ENCODE measurements around the gene SYCP1. TPM values are rescaled to one million over a fixed set of nuclear protein-coding genes. Genes with fewer than 3 reads are reported as not detected.
"Not testable (repeated sequence)": the region's sequence is repeated elsewhere in the genome, so short reads cannot be mapped to it uniquely, and the experiment has no call there.

Gene SYCP1
- total RNA-seq, 1 donor from 2014 or later: not detected

GRCh38 chr1:114959423-114959822, 104.8 kb downstream of the SYCP1 start:
- DNase-seq: no peak

DNA sequence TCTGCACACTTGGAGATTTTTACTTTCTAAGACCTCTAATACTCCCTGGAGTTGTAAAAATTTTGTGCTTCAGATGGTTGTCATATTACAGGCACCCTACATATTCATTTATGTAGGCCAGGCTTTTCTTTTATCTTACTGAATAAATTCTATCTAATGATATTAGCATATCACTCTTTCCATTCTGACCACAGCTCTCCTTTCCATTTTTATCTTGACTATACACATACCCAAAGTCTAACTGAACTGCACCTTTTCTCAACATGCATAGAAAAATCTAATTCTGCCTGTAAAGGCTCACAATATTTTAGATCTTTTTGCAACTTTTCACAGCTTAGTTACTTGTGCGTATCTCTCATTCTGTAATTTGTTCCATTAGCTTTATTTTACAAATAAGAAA, 122.2 kb downstream of the SYCP1 start:
- DNase-seq: no peak

GRCh38 chr1:114979278-114979891, 124.7 kb downstream of the SYCP1 start:
- no peak for DNase-seq

DNA sequence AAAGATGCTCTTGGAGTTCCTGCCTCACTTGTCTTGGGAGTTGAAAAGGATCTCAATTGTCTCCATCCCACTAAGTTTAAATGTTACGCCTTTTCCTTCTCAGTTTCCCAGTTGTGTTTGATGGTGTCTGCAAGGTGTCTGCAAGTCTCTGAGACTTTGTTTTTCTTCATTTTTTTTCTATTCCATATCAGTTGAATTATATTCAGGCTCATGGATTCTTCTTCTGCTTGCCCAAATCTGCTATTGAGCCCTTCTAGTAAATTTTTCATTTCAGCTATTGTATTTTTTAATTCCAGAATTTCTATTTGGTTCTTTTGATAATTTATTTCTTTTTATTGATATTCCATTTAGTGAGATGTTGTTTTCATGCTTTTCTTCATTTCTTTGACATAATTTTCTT, 127.6 kb downstream of the SYCP1 start:
- no peak for DNase-seq

GRCh38 chr1:114986286-114986685, 131.6 kb downstream of the SYCP1 start:
- DNase-seq: no peak

DNA sequence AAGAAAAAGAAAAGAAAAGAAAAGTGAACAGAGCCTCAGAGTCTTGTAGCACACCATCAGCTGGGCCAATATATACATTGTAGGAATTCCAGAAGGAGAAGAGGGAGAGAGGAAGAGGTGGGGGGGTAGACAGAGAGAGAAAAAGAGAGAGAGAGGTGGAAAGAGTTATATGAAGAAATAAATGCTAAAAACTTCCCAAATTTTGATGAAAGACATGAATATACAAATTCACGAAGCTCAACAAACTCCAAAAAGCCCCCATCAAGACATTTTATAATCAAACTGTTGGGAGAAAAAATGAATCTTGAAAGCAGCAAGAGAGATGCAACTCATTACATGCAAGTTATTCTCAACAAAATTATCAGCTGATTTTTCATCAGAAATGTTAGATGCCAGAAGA, 133.4 kb downstream of the SYCP1 start:
- no peak for DNase-seq

- no peak for DNase-seq
Observed at GRCh38 chr1:114997510-114998289, 143.0 kb downstream of the SYCP1 start.

DNA sequence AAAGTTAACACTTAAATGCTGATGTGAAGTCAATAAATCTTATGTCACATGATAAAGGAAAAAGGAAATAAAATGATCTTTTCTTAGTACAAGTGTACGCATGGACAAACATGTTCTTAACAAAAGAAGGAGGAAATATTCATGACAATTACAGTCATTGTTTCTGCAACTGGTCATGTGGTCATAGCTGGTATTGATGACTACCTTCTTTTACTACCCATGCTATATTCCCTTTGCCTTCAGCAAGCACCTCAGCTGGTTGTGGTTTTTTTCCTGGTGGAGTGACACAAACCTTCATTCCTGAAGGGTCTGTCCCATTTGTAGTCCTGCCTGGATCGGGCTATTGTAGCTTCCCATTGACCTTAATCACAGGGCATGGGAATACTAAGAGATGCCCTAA, 151.5 kb downstream of the SYCP1 start:
- DNase-seq: no peak

DNA sequence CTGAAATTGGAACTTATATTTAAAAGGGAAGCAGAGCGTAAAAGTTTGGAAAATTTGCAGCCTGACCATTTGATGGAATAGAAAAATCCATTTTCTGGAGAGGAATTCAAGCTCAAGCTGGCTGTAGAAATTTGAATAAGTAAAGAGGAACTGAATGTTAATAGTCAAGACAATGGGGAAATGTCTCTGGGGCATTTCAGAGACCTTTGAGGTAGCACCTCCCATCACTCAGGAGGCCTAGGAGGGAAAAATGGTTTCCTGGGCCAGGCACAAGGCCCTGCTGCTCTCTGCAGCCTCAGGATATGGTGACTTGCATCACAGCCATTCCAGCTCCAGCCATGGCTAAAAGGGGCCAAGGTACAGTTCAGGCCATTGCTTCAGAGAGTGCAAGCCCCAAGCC, 157.3 kb downstream of the SYCP1 start:
- DNase-seq: no peak

GRCh38 chr1:115012434-115012833, 157.8 kb downstream of the SYCP1 start:
- DNase-seq: no peak

- no peak for DNase-seq
Observed at GRCh38 chr1:115013792-115014191, 159.1 kb downstream of the SYCP1 start.

- not testable (repeated sequence) for DNase-seq
Observed at GRCh38 chr1:115019549-115019948, 164.9 kb downstream of the SYCP1 start.

GRCh38 chr1:115021145-115021544, 166.5 kb downstream of the SYCP1 start:
- DNase-seq: no peak

DNA sequence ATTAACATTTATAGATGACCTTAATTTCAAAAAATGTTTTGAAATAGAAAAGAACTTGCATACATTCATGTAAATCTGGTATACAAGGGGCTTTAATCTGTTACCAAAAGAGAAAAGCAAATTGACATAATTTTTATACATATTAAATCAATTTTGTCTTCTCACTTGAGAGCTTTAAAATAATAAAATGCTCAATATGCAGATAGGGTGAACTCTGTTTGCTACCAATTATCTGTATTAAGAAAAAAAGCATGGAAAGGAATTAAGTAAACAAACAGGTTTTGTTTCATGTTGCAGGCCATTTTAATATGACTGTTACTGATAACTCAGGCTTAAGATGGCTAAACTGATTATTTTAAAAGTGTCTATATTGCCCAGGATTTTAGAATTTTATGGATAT, 168.9 kb downstream of the SYCP1 start:
- no peak for DNase-seq

DNA sequence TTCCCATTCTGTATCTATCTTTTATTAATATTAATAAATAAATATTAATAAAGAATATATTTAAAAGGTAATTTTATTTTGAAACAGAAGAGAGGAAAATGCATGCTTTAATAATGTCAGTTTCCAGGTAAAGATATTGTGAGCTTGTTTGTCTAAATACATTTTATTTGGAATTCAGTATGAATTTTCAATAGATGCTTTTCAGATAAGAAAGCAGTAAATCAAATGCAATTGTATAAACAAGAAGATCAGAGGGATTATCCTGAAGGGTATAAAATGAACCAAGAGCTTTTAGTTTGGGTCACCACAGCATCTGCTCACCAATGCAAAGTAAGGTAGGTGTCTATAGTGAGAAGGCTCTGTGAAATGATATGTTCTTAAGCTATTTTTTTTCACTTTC, 174.9 kb downstream of the SYCP1 start, which contains the start of gene TSHB:
TSS of gene TSHB (plus strand) at position 301 of the 400 bp plus-strand sequence. CDS start 3,537 bp downstream, outside the sequence.
- no peak for DNase-seq

- no peak for DNase-seq
Observed at GRCh38 chr1:115031595-115031994, 176.9 kb downstream of the SYCP1 start.

DNA sequence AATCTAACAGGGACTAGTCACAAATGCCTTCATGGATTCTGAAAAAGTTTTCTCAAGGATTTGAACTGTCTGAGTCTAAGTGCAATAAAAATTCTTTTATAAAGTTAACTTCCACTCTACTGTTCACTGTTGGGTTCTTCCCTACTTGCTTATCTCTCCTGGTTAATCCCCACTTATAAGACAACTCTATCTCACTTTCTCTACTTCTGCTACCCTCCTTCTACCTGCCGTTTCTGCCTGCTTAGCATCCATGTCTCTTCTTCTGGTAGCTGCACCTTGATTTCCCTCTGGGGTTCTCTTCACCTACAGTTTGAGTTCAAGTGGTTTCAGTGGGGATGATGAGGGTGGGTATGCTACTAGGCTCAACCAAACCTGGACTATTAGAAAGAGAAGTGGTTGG, 181.0 kb downstream of the SYCP1 start:
- DNase-seq: no peak

DNA sequence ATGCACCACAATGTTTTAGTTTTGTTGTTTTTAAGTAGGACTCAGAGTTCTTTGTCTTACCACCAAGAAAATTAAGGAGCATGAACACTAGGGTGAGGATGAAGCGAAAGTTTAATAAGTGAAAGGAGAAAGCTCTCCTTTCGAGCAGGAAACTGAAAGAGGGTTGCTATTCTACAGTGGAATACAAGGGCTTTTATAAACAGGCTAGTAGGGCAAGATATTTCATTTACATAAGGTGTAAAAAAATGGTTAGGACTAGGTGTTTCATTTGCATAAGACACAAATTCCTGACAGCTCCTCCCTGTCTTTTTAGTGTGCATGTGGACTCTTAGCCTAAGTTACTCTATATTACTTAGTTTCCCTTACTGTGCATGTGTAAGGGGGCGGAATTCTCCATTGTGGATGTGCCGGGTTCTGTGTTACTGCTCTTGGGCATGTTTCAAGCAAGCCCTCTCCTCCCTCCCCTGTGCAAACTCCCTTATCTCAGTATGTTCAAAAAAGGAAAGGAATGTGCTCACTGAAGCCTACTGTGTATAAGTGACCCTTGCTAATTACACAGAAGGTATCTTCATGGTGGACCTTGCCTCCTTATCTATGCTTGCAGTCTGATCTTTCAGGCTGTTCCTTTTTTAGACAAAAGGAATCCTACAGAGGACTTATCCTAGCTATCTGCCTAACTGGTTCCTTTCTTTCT, 182.3 kb downstream of the SYCP1 start:
- no peak for DNase-seq

DNA sequence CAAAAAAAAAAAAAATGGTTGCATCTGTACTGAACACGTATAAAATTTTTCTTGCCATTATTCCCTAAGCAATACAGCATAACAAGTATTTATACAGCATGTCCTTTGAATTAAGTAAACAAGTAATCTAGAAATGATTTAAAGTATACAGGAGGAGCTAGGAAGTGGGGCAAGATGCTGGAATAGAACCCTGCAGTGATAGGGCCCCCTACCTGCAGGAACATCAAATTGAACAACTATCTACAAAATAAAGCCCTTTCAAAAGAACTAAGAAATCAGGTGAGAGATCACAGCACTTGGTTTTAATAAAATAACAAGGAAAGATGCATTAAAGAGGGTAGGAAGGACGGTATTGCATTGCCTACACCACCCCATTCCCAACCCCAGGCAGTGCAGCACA, 185.8 kb downstream of the SYCP1 start:
- no peak for DNase-seq

- no peak for DNase-seq
Observed at GRCh38 chr1:115041654-115042053, 187.0 kb downstream of the SYCP1 start.

Measured in occipital lobe (tissue), 2 donors.